ENCODE data around the gene FAT2. TPM values are rescaled to one million over a fixed set of nuclear protein-coding genes. Genes with fewer than 3 reads are reported as not detected.

The FAT2 gene
- total RNA-seq, 1 experiment from 2014 or later, result not detected

- no TSS peak for BruUV-seq (replicated peaks)
- Histone ChIP-seq H3K36me3 (ENCODE audit: insufficient read depth, low read length, poor library complexity, severe bottlenecking) (no peaks in the 10 kb centered on the region), H3K27me3 (replicated peaks; ENCODE audit: insufficient read depth, low read depth, low read length, poor library complexity) (peaks cover 24% of the 10 kb centered on the region), H3K9me3 (ENCODE audit: low read depth, low read length, poor library complexity, severe bottlenecking) (no peaks in the 10 kb centered on the region), H3K4me3 (ENCODE audit: low read depth, low read length, poor library complexity, severe bottlenecking) (no peak overlapping the region), H3K4me1 (ENCODE audit: insufficient read depth, low read length, poor library complexity, severe bottlenecking) (no peaks in the 10 kb centered on the region), H3K27ac (ENCODE audit: low read depth, low read length, poor library complexity, severe bottlenecking) (no peak overlapping the region)
- intact Hi-C loops (cut with micrococcal nuclease; ENCODE audit: unreplicated experiment), result no loop called here
- POLR2A ChIA-PET (ENCODE audit: low non-redundant PET), result no interaction called here
- TF ChIP-seq CTCF (conservative IDR thresholded peaks at IDR 0.05; ENCODE audit: low read depth, low read length) (no peak), EZH2 (IDR thresholded peaks at IDR 0.05; ENCODE audit: borderline replicate concordance, low read depth, low read length, poor library complexity, severe bottlenecking) (no peak)
- CTCF ChIA-PET, result no interaction called here
- DNase-seq (ENCODE audit: low spot score), result no peak
These were observed 16.6 kb downstream of the FAT2 start for GRCh38 chr5:151574444-151574996.

GRCh38 chr5:151572657-151573368, 18.3 kb downstream of the FAT2 start:
- BruUV-seq (replicated peaks), result no TSS peak
- no peak for DNase-seq (ENCODE audit: low spot score)
- intact Hi-C loops (cut with micrococcal nuclease; ENCODE audit: unreplicated experiment), result no loop called here
- Histone ChIP-seq H3K9me3 (ENCODE audit: low read depth, low read length, poor library complexity, severe bottlenecking) (no peaks in the 10 kb centered on the region), H3K27ac (ENCODE audit: low read depth, low read length, poor library complexity, severe bottlenecking) (no peak overlapping the region), H3K27me3 (replicated peaks; ENCODE audit: insufficient read depth, low read depth, low read length, poor library complexity) (peaks cover 24% of the 10 kb centered on the region), H3K4me1 (ENCODE audit: insufficient read depth, low read length, poor library complexity, severe bottlenecking) (no peaks in the 10 kb centered on the region), H3K4me3 (ENCODE audit: low read depth, low read length, poor library complexity, severe bottlenecking) (no peak overlapping the region), H3K36me3 (ENCODE audit: insufficient read depth, low read length, poor library complexity, severe bottlenecking) (no peaks in the 10 kb centered on the region)
- POLR2A ChIA-PET (ENCODE audit: low non-redundant PET), result no interaction called here
- CTCF ChIA-PET, result no interaction called here
- no peak for TF ChIP-seq EZH2 (IDR thresholded peaks at IDR 0.05; ENCODE audit: borderline replicate concordance, low read depth, low read length, poor library complexity, severe bottlenecking)
- TF ChIP-seq CTCF (conservative IDR thresholded peaks at IDR 0.05; ENCODE audit: low read depth, low read length), result no peak

- CTCF ChIA-PET, result no interaction called here
- Histone ChIP-seq H3K36me3 (ENCODE audit: insufficient read depth, low read length, poor library complexity, severe bottlenecking) (no peaks in the 10 kb centered on the region), H3K27me3 (replicated peaks; ENCODE audit: insufficient read depth, low read depth, low read length, poor library complexity) (peaks cover 21% of the 10 kb centered on the region), H3K4me3 (ENCODE audit: low read depth, low read length, poor library complexity, severe bottlenecking) (no peak overlapping the region), H3K9me3 (ENCODE audit: low read depth, low read length, poor library complexity, severe bottlenecking) (no peaks in the 10 kb centered on the region), H3K27ac (ENCODE audit: low read depth, low read length, poor library complexity, severe bottlenecking) (no peak overlapping the region), H3K4me1 (ENCODE audit: insufficient read depth, low read length, poor library complexity, severe bottlenecking) (no peaks in the 10 kb centered on the region)
- TF ChIP-seq CTCF (conservative IDR thresholded peaks at IDR 0.05; ENCODE audit: low read depth, low read length) (no peak), EZH2 (IDR thresholded peaks at IDR 0.05; ENCODE audit: borderline replicate concordance, low read depth, low read length, poor library complexity, severe bottlenecking) (no peak)
- POLR2A ChIA-PET (ENCODE audit: low non-redundant PET), result no interaction called here
- intact Hi-C loops (cut with micrococcal nuclease; ENCODE audit: unreplicated experiment), result no loop called here
- no peak for DNase-seq (ENCODE audit: low spot score)
- BruUV-seq (replicated peaks), result no TSS peak
These were observed 19.6 kb downstream of the FAT2 start for GRCh38 chr5:151571270-151572173.
